HG03066 (cell line): ENCODE results near the gene GCNT2.
A peak's percentile ranks its signal among the peaks of the same experiment; 100 is the strongest.
"Not testable (repeated sequence)": the region's sequence is repeated elsewhere in the genome, so short reads cannot be mapped to it uniquely, and the experiment has no call there.

Source experiments
- ATAC-seq: cut with Tn5 transposase; IDR thresholded peaks from one replicate; pipeline ENCODE4 v1.9.1; 2021; ENCODE audit warnings: low read depth; ENCODE audit not compliant: unreplicated experiment

Gene GCNT2

GRCh38 chr6:10599046-10599445, 77.9 kb downstream of the GCNT2 start:
- no peak for ATAC-seq

GRCh38 chr6:10600681-10601080, 79.5 kb downstream of the GCNT2 start:
- ATAC-seq = not testable (repeated sequence)

GRCh38 chr6:10603219-10603618, 82.1 kb downstream of the GCNT2 start:
- no peak for ATAC-seq

GRCh38 chr6:10609038-10609437, 87.9 kb downstream of the GCNT2 start:
- ATAC-seq = no peak

- ATAC-seq = no peak
Observed at GRCh38 chr6:10610289-10610688, 89.1 kb downstream of the GCNT2 start.

GRCh38 chr6:10612161-10612560, 91.0 kb downstream of the GCNT2 start:
- ATAC-seq = no peak

- ATAC-seq = no peak
Observed at GRCh38 chr6:10613077-10613476, 91.9 kb downstream of the GCNT2 start.

- no peak for ATAC-seq
Observed at GRCh38 chr6:10613723-10614122, 92.6 kb downstream of the GCNT2 start.

- ATAC-seq = no peak
Observed at GRCh38 chr6:10615675-10616074, 94.5 kb downstream of the GCNT2 start.

- ATAC-seq = not testable (repeated sequence)
Observed at GRCh38 chr6:10616266-10616665, 95.1 kb downstream of the GCNT2 start.

GRCh38 chr6:10617008-10617696, 96.0 kb downstream of the GCNT2 start:
- ATAC-seq = no peak

- ATAC-seq = no peak
Observed at GRCh38 chr6:10618409-10618808, 97.3 kb downstream of the GCNT2 start.

- ATAC-seq = no peak
Observed at GRCh38 chr6:10621213-10621612, 100.1 kb downstream of the GCNT2 start.

- no peak for ATAC-seq
Observed at GRCh38 chr6:10621847-10622246, 100.7 kb downstream of the GCNT2 start.

- ATAC-seq = no peak
Observed at GRCh38 chr6:10624836-10625235, 103.7 kb downstream of the GCNT2 start.

GRCh38 chr6:10626154-10626741, 105.1 kb downstream of the GCNT2 start:
- no peak for ATAC-seq

- ATAC-seq = no peak
Observed at GRCh38 chr6:10627800-10628199, 106.6 kb downstream of the GCNT2 start.

GRCh38 chr6:10630178-10630577, 109.0 kb downstream of the GCNT2 start:
- no peak for ATAC-seq

- ATAC-seq = peak; percentile 94
Observed at GRCh38 chr6:10633216-10633615, 112.1 kb downstream of the GCNT2 start.

- ATAC-seq = no peak
Observed at GRCh38 chr6:10640412-10640811, 119.3 kb downstream of the GCNT2 start.

- ATAC-seq = no peak
Observed at GRCh38 chr6:10641528-10641927, 120.4 kb downstream of the GCNT2 start.

GRCh38 chr6:10643201-10643651, 122.1 kb downstream of the GCNT2 start:
- no peak for ATAC-seq
